Caco-2 (cell line): ENCODE measurements around the gene SORCS2. TPM values are rescaled to one million over a fixed set of nuclear protein-coding genes. Genes with fewer than 3 reads are reported as not detected.

Experiments used
- BruUV-seq: library from RNA; stranded (reverse); fragments of 400-500 nt; replicated peaks from 2 replicates; lab custom pipeline; 2021; lab: Mats Ljungman, UMichigan
- CTCF ChIA-PET: fragments of 300-600 bp; sonication (Branson Sonifier 250); formaldehyde crosslinking; loops from one replicate; lab custom pipeline; 2022; ENCODE audit warnings: antibody characterized with exemption; lab: Charles Lee
- POLR2A ChIA-PET: fragments of 300-600 bp; sonication (Branson Sonifier 250); formaldehyde crosslinking; loops from one replicate; lab custom pipeline; 2022; ENCODE audit warnings: antibody characterized with exemption; lab: Charles Lee
- DNase-seq, 2 experiments: peaks; one replicate each; pipeline versions ENCODE4 v3.0.0 to v3.0.0-alpha.2; 2020 to 2022
- H3K27me3 ChIP-seq: replicated peaks from 2 replicates; pipeline ENCODE4 v1.6.0; 2011; ENCODE audit warnings: low read length; ENCODE audit not compliant: control insufficient read depth, insufficient read depth
- H3K36me3 ChIP-seq: 2 replicates; pipeline ENCODE4 v1.5.1; 2011; ENCODE audit warnings: low read length; ENCODE audit not compliant: control insufficient read depth, insufficient read depth
- H3K4me1 ChIP-seq: fragments of 250-450 bp; sonication (Bioruptor Pico); 2 replicates; pipeline ENCODE4 v1.5.1; 2020; ENCODE audit warnings: mild to moderate bottlenecking
- H3K4me3 ChIP-seq: 2 replicates; pipeline ENCODE4 v1.5.1; 2011; ENCODE audit warnings: low read depth, mild to moderate bottlenecking, control low read depth, low read length
- H3K9me3 ChIP-seq: fragments of 250-450 bp; sonication (Bioruptor Pico); 2 replicates; pipeline ENCODE4 v1.5.1; 2020; ENCODE audit warnings: mild to moderate bottlenecking, moderate library complexity
- H3K27ac Mint-ChIP-seq: one replicate; pipeline ENCODE4 v1.8.0; 2022; ENCODE audit warnings: mixed read lengths; ENCODE audit not compliant: unreplicated experiment
- H3K27me3 Mint-ChIP-seq: one replicate; pipeline ENCODE4 v1.8.0; 2022; ENCODE audit warnings: mixed read lengths; ENCODE audit not compliant: insufficient read depth, unreplicated experiment
- H3K36me3 Mint-ChIP-seq: one replicate; pipeline ENCODE4 v1.8.0; 2022; ENCODE audit warnings: mild to moderate bottlenecking, mixed read lengths; ENCODE audit not compliant: insufficient read depth, unreplicated experiment
- H3K4me1 Mint-ChIP-seq: one replicate; pipeline ENCODE4 v1.8.0; 2022; ENCODE audit warnings: low read depth, mixed read lengths; ENCODE audit not compliant: unreplicated experiment
- H3K4me3 Mint-ChIP-seq: one replicate; pipeline ENCODE4 v1.8.0; 2022; ENCODE audit warnings: mild to moderate bottlenecking, moderate library complexity, mixed read lengths; ENCODE audit not compliant: unreplicated experiment
- H3K9me3 Mint-ChIP-seq: one replicate; pipeline ENCODE4 v1.8.0; 2022; ENCODE audit warnings: mixed read lengths; ENCODE audit not compliant: unreplicated experiment
- intact Hi-C: fragments of 100-400 bp; cut with micrococcal nuclease; formaldehyde crosslinking; loops from one replicate; pipeline ENCODE4 v1.10.0; 2022; ENCODE audit not compliant: unreplicated experiment
- total RNA-seq: library from RNA; stranded (reverse); gene quantifications from 2 replicates; pipeline ENCODE4 v1.2.3, GENCODE V29; 2022
- TF ChIP-seq, protein P1 (sequence below), 2 experiments: fragments of 200-600 bp in 1 of 2; IDR thresholded peaks; 1 replicate in 1 of 2; 2 replicates in 1 of 2; pipeline versions ENCODE4 v1.5.1 to v1.8.0; 2011 to 2022; ENCODE audit warnings: antibody characterized with exemption in 1 of 2, control low read depth in 1 of 2, inconsistent platforms in 1 of 2, low read depth in 1 of 2, low read length in 1 of 2, mild to moderate bottlenecking in 1 of 2, moderate library complexity in 1 of 2; ENCODE audit not compliant: insufficient read depth in 1 of 2, severe bottlenecking in 1 of 2, unreplicated experiment in 1 of 2

SORCS2 gene
- total RNA-seq, 1 experiment from 2014 or later: 1.6 TPM

DNA sequence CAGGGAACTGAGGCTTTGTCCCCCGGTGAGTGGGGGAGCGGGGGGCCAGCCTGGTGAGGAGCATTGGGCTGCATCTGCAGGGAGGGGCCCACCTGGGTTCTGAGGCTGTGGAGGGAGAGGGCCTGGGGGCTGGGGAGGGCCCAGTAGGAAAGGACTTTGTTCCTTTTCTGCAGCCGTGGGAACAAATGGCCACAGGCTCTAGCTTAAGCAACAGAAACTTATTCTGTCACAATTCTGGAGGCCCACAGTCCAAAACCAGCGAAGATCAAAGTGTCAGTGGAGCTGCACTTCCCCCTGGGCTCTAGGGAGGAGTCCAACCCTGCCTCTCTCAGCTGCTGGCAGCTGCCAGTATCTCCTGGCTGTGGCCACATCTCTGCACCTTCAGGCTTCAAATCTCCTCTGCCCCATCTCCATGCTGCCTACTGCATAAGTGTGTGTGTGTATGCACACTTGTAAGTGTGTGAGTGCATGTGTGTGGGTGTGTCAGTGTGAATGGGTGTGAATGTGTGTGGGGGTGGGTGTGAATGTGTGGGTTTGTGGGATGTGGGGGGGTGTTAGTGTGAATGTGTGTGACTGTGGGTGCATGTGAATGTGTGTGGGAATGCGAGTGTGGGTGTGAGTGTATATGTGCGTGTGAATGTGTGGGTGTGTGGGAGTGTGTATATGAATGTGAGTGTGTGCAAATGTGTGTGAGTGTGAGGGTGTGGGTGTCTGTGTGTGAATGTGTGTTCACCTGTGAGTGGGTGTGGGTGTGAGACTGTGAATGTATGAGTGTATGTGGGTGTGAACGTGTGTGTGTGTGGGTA, 446.8 kb downstream of the SORCS2 start:
- Histone ChIP-seq H3K9me3 (peaks cover under 1% of the 10 kb centered on the region; the same call in 1 of the 2 replicates), H3K4me3 (no peak overlapping the region), H3K36me3 (no peaks in the 10 kb centered on the region), H3K27me3 (no peaks in the 10 kb centered on the region), H3K4me1 (no peaks in the 10 kb centered on the region)
- BruUV-seq: no TSS peak
- Mint-ChIP-seq H3K4me1 (no peaks in the 10 kb centered on the region), H3K36me3 (no peaks in the 10 kb centered on the region), H3K9me3 (no peaks in the 10 kb centered on the region), H3K27me3 (no peaks in the 10 kb centered on the region), H3K27ac (no peak overlapping the region), H3K4me3 (no peak overlapping the region)
- DNase-seq: peak; percentile 49 to 55
- ChIA-PET POLR2A (no interaction called here), CTCF (no interaction called here)
- TF ChIP-seq, protein P1, sequence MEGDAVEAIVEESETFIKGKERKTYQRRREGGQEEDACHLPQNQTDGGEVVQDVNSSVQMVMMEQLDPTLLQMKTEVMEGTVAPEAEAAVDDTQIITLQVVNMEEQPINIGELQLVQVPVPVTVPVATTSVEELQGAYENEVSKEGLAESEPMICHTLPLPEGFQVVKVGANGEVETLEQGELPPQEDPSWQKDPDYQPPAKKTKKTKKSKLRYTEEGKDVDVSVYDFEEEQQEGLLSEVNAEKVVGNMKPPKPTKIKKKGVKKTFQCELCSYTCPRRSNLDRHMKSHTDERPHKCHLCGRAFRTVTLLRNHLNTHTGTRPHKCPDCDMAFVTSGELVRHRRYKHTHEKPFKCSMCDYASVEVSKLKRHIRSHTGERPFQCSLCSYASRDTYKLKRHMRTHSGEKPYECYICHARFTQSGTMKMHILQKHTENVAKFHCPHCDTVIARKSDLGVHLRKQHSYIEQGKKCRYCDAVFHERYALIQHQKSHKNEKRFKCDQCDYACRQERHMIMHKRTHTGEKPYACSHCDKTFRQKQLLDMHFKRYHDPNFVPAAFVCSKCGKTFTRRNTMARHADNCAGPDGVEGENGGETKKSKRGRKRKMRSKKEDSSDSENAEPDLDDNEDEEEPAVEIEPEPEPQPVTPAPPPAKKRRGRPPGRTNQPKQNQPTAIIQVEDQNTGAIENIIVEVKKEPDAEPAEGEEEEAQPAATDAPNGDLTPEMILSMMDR (IDR thresholded peaks at IDR 0.05; ENCODE audit: insufficient read depth in 1 of 2, low read depth in 1 of 2, low read length in 1 of 2, severe bottlenecking in 1 of 2, unreplicated experiment in 1 of 2): no peak
- intact Hi-C loops: no loop called here

DNA sequence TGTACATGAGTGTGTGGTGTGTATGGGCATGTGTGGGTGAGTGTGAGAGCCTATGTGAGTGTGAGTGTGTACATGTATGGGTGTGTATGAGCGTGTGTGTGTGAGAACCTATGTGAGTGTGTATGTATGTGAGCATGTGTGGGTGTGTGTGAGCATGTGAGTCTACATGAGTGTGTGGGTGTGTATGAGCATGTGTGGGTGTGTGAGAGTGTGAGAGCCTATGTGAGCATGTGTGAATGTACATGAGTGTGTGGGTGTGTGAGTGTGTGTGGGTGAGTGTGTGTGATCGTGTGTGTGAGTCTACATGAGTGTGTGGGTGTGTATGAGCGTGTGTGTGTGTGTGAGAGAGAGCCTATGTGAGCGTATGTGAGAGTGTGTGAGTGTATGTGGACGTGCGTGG, 447.8 kb downstream of the SORCS2 start:
- H3K4me1 Mint-ChIP-seq: no peaks in the 10 kb centered on the region
- POLR2A ChIA-PET: no interaction called here
- no peak for DNase-seq
- H3K36me3 Mint-ChIP-seq: no peaks in the 10 kb centered on the region
- no peak overlapping the region for H3K27ac Mint-ChIP-seq
- BruUV-seq: no TSS peak
- TF ChIP-seq, protein P1 (IDR thresholded peaks at IDR 0.05; ENCODE audit: insufficient read depth in 1 of 2, low read depth in 1 of 2, low read length in 1 of 2, severe bottlenecking in 1 of 2, unreplicated experiment in 1 of 2): no peak
- CTCF ChIA-PET: no interaction called here
- intact Hi-C loops: no loop called here
- Histone ChIP-seq H3K27me3 (no peaks in the 10 kb centered on the region), H3K9me3 (peaks cover 2% of the 10 kb centered on the region; the same call in 1 of the 2 replicates), H3K4me3 (no peak overlapping the region), H3K36me3 (no peaks in the 10 kb centered on the region), H3K4me1 (no peaks in the 10 kb centered on the region)
- H3K9me3 Mint-ChIP-seq: no peaks in the 10 kb centered on the region
- no peak overlapping the region for H3K4me3 Mint-ChIP-seq
- no peaks in the 10 kb centered on the region for H3K27me3 Mint-ChIP-seq

DNA sequence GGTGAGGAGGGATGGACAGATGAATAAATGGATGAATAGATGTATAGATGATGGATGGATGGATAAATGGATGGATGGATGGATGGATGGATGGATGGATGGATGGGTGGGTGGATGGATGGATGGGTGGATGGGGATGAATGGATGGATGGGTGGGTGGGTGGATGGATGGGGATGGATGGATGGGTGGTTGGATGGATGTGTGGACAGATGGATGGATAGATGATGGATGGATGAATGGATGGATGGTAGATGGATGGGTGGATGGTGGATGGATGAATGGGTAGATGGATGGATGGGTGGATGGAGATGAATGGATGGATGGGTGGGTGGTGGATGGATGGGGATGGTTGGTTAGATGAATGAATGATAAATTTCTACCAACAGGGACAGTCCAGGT, 449.4 kb downstream of the SORCS2 start:
- H3K4me1 Mint-ChIP-seq: no peaks in the 10 kb centered on the region
- H3K36me3 Mint-ChIP-seq: no peaks in the 10 kb centered on the region
- Histone ChIP-seq H3K36me3 (no peaks in the 10 kb centered on the region), H3K4me3 (no peak overlapping the region), H3K4me1 (no peaks in the 10 kb centered on the region), H3K9me3 (peaks cover 2% of the 10 kb centered on the region; the same call in 1 of the 2 replicates), H3K27me3 (no peaks in the 10 kb centered on the region)
- no peak for DNase-seq
- no peaks in the 10 kb centered on the region for H3K27me3 Mint-ChIP-seq
- TF ChIP-seq, protein P1 (IDR thresholded peaks at IDR 0.05; ENCODE audit: insufficient read depth in 1 of 2, low read depth in 1 of 2, low read length in 1 of 2, severe bottlenecking in 1 of 2, unreplicated experiment in 1 of 2): no peak
- H3K4me3 Mint-ChIP-seq: no peak overlapping the region
- H3K9me3 Mint-ChIP-seq: no peaks in the 10 kb centered on the region
- BruUV-seq: no TSS peak
- intact Hi-C loops: no loop called here
- ChIA-PET POLR2A (no interaction called here), CTCF (no interaction called here)
- H3K27ac Mint-ChIP-seq: no peak overlapping the region
